WTC11 (cell line): ENCODE measurements around the gene SRSF2. TPM values are rescaled to one million over a fixed set of nuclear protein-coding genes. Genes with fewer than 3 reads are reported as not detected.
"Not testable (repeated sequence)": the region's sequence is repeated elsewhere in the genome, so short reads cannot be mapped to it uniquely, and the experiment has no call there.

Source experiments
- ATAC-seq: fragments of 200-7000 bp; cut with Tn5 transposase; 2 replicates; pipeline ENCODE4 v1.10.0; 2021; ENCODE audit warnings: mild to moderate bottlenecking, moderate library complexity
- CTCF ChIA-PET: fragments of 300-600 bp; sonication (Branson Sonifier 250); formaldehyde crosslinking; loops from one replicate; lab custom pipeline; 2021; ENCODE audit warnings: antibody characterized with exemption; lab: Charles Lee
- POLR2A ChIA-PET: fragments of 350-600 bp; sonication (Branson Sonifier 250); formaldehyde crosslinking; loops from one replicate; lab custom pipeline; 2021; ENCODE audit warnings: antibody characterized with exemption; lab: Charles Lee
- DNase-seq: peaks from one replicate; pipeline ENCODE4 v3.0.0; 2021; ENCODE audit warnings: low spot score
- H3K27ac Mint-ChIP-seq: 2 replicates; pipeline ENCODE4 v1.8.0; 2021; ENCODE audit warnings: mixed read lengths
- H3K27me3 Mint-ChIP-seq: 2 replicates; pipeline ENCODE4 v1.8.0; 2021; ENCODE audit warnings: low read depth, mild to moderate bottlenecking, moderate library complexity, mixed read lengths
- H3K36me3 Mint-ChIP-seq: 2 replicates; pipeline ENCODE4 v1.8.0; 2021; ENCODE audit warnings: mixed read lengths
- H3K4me1 Mint-ChIP-seq: 2 replicates; pipeline ENCODE4 v1.8.0; 2022; ENCODE audit warnings: mixed read lengths
- H3K4me3 Mint-ChIP-seq: 2 replicates; pipeline ENCODE4 v1.8.0; 2021; ENCODE audit warnings: mild to moderate bottlenecking, moderate library complexity, mixed read lengths
- H3K9me3 Mint-ChIP-seq: 2 replicates; pipeline ENCODE4 v1.8.0; 2021; ENCODE audit warnings: mixed read lengths
- GABPB1 ChIP-seq: sonication (generic); formaldehyde crosslinking; IDR thresholded peaks from 2 replicates; pipeline ENCODE4 v1.8.1; 2023; ENCODE audit warnings: mild to moderate bottlenecking, missing genetic modification reagents
- KAT7 ChIP-seq: sonication (generic); formaldehyde crosslinking; IDR thresholded peaks from 2 replicates; pipeline ENCODE4 v1.8.1; 2023; ENCODE audit warnings: missing genetic modification reagents, mild to moderate bottlenecking, borderline replicate concordance
- MXD4 ChIP-seq: fragments of 250-450 bp; sonication (Bioruptor Pico); IDR thresholded peaks from 2 replicates; pipeline ENCODE4 v1.8.0; 2021; ENCODE audit warnings: mild to moderate bottlenecking, moderate library complexity, borderline replicate concordance
- NFYB ChIP-seq: sonication (generic); formaldehyde crosslinking; conservative IDR thresholded peaks from 2 replicates; pipeline ENCODE4 v1.8.0; 2022; ENCODE audit warnings: low read depth, missing genetic modification reagents
- NR3C1 ChIP-seq: sonication (generic); formaldehyde crosslinking; conservative IDR thresholded peaks from 2 replicates; pipeline ENCODE4 v1.8.1; 2023; ENCODE audit warnings: low read depth, mild to moderate bottlenecking, missing genetic modification reagents
- total RNA-seq: library from RNA; stranded (reverse); gene quantifications from 3 replicates; pipeline ENCODE4 v1.2.3, GENCODE V29; 2021
- TF ChIP-seq, protein P1 (sequence below): sonication (generic); formaldehyde crosslinking; IDR thresholded peaks from 2 replicates; pipeline ENCODE4 v1.8.1; 2023; ENCODE audit warnings: mild to moderate bottlenecking, moderate library complexity, missing genetic modification reagents
- TF ChIP-seq, protein P2 (sequence below): fragments of 250-450 bp; sonication (Bioruptor Pico); IDR thresholded peaks from 2 replicates; pipeline ENCODE4 v1.9.0; 2021; ENCODE audit warnings: mild to moderate bottlenecking
- TF ChIP-seq, protein P3 (sequence below): sonication (generic); formaldehyde crosslinking; IDR thresholded peaks from 2 replicates; pipeline ENCODE4 v1.8.0; 2022; ENCODE audit warnings: mild to moderate bottlenecking, missing genetic modification reagents
- TF ChIP-seq, protein P4 (sequence below): sonication (generic); formaldehyde crosslinking; IDR thresholded peaks from 2 replicates; pipeline ENCODE4 v1.8.1; 2023; ENCODE audit warnings: mild to moderate bottlenecking, missing genetic modification reagents, borderline replicate concordance

The SRSF2 gene
- total RNA-seq, 1 experiment from 2014 or later = 355 TPM

DNA sequence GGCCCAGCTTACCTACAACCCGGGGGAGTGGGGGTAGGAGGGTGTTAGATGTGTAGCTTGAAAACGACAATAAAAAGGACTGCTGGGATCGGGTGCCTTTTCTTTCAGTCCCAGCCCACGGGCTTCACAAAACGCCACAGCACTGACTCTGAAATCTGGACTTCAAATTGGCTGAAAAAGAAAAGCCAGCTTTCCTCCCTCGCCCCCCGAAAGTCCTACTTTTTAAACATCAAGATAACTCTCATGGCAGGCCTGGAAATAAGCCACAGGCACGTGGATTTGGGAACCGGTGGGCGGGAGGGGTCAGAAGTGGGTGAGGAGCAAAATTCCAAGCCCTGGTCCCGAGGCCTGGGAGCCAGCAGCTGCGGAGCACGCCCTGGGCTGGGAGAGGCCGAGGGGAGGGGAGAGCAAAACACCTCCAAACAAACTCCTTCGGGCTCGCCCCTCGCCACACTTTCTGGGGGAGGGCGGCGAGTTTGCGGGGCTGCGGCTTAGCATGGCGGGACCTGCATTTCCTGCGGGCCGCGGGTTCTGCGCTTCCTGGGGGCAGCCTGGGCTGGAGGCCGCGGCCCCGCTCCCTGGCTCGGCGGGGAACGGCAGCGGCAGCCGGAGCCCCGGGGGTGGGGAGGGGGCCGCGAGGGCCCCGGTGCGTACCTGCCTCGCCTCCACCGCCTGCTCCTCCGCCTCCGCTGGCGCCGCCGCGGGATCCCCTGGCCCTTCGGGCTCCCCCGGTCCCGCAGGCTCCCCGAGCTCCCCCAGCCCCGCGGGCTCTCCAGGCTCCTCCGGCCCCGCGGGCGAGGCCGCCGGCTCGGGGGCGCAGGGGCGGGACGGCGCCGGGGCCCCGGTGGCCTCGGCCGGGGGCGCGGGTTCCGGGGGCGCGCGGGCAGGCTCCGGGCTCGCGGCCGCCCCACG lies 26.9 kb downstream of the SRSF2 start:
- not testable (repeated sequence) for DNase-seq, H3K27ac Mint-ChIP-seq, H3K36me3 Mint-ChIP-seq
- CTCF ChIA-PET = interaction anchor here (0.5 to 4.2 kb wide), 11 partner anchors 9 to 187 kb away, joined by 3 to 52 read pairs (median 4); no protein-coding TSS in a partner anchor
- TF ChIP-seq, protein P1, sequence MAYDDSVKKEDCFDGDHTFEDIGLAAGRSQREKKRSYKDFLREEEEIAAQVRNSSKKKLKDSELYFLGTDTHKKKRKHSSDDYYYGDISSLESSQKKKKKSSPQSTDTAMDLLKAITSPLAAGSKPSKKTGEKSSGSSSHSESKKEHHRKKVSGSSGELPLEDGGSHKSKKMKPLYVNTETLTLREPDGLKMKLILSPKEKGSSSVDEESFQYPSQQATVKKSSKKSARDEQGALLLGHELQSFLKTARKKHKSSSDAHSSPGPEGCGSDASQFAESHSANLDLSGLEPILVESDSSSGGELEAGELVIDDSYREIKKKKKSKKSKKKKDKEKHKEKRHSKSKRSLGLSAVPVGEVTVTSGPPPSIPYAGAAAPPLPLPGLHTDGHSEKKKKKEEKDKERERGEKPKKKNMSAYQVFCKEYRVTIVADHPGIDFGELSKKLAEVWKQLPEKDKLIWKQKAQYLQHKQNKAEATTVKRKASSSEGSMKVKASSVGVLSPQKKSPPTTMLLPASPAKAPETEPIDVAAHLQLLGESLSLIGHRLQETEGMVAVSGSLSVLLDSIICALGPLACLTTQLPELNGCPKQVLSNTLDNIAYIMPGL (CRISPR knock-in tag) = 0 out of 2 replicates have a peak, but pooled peaks have one; percentile 42
- 0 out of 2 replicates have a peak, but pooled peaks have one; percentile 33 for TF ChIP-seq GABPB1 (CRISPR knock-in tag)
- TF ChIP-seq, all 79 proteins: peak for 2; not testable (repeated sequence) for 77
- POLR2A ChIA-PET = interaction anchor here (0.6 kb wide), 1 partner anchor 1266 kb away, joined by 6 read pairs; no protein-coding TSS in a partner anchor
- H3K4me3 Mint-ChIP-seq = peak overlapping the region; percentile 74
- peaks cover 34% of the 10 kb centered on the region for H3K4me1 Mint-ChIP-seq
- H3K27me3 Mint-ChIP-seq = peaks cover 15% of the 10 kb centered on the region
- not testable (repeated sequence) for H3K9me3 Mint-ChIP-seq
- ATAC-seq = peak; percentile 7

DNA sequence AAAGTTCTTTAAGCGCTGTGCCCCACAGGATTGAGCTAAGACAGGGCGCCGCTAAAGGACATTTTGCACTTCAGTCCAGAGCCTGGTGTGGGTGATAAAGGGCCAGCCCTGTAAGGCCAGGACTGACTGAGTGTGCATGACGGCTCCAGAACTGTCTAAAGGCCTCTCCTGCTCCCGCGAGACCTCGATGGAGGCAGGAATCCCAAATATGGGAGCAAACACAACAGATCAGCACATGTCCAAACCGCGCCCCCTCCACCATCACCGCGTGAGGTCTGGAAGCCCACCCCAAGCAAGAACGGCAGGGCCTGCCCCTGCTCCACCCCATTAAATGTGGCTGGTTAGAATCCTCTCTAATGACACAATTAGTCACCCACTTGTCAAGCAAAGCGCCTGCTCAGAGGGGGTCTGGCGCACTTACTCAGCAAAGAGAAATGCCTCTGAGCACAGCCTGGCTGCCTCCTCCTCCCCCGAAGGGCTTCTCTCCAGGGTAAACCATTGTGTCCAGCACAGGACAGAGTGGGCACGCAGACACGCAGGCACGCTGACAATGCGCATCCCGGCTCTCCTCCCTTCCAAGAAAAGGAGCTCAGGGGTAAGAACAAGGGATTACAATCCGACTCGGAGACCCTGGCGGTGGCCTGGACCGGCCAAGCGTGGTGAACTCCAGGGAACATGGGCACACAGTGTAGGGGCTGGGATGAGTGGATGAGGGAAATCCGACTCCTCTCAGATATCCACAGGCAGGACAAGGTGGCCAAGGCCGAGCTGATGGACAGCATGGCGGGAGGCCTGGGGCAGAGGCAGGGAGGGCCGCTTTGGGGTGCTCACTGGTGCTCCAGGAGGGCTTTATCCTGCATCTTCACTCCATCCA lies 27.8 kb downstream of the SRSF2 start:
- Mint-ChIP-seq H3K9me3 (no peaks in the 10 kb centered on the region), H3K4me3 (peak overlapping the region; percentile 74), H3K36me3 (peaks cover 3% of the 10 kb centered on the region; the same call in 1 of the 2 replicates), H3K27me3 (peaks cover 15% of the 10 kb centered on the region), H3K4me1 (peaks cover 34% of the 10 kb centered on the region), H3K27ac (no peak overlapping the region)
- no peak for TF ChIP-seq MXD4
- TF ChIP-seq, protein P2, sequence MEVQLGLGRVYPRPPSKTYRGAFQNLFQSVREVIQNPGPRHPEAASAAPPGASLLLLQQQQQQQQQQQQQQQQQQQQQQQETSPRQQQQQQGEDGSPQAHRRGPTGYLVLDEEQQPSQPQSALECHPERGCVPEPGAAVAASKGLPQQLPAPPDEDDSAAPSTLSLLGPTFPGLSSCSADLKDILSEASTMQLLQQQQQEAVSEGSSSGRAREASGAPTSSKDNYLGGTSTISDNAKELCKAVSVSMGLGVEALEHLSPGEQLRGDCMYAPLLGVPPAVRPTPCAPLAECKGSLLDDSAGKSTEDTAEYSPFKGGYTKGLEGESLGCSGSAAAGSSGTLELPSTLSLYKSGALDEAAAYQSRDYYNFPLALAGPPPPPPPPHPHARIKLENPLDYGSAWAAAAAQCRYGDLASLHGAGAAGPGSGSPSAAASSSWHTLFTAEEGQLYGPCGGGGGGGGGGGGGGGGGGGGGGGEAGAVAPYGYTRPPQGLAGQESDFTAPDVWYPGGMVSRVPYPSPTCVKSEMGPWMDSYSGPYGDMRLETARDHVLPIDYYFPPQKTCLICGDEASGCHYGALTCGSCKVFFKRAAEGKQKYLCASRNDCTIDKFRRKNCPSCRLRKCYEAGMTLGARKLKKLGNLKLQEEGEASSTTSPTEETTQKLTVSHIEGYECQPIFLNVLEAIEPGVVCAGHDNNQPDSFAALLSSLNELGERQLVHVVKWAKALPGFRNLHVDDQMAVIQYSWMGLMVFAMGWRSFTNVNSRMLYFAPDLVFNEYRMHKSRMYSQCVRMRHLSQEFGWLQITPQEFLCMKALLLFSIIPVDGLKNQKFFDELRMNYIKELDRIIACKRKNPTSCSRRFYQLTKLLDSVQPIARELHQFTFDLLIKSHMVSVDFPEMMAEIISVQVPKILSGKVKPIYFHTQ (CRISPR knock-in tag) = no peak
- TF ChIP-seq NFYB (CRISPR knock-in tag) = no peak
- TF ChIP-seq GABPB1 (CRISPR knock-in tag) = no peak
- TF ChIP-seq, protein P3, sequence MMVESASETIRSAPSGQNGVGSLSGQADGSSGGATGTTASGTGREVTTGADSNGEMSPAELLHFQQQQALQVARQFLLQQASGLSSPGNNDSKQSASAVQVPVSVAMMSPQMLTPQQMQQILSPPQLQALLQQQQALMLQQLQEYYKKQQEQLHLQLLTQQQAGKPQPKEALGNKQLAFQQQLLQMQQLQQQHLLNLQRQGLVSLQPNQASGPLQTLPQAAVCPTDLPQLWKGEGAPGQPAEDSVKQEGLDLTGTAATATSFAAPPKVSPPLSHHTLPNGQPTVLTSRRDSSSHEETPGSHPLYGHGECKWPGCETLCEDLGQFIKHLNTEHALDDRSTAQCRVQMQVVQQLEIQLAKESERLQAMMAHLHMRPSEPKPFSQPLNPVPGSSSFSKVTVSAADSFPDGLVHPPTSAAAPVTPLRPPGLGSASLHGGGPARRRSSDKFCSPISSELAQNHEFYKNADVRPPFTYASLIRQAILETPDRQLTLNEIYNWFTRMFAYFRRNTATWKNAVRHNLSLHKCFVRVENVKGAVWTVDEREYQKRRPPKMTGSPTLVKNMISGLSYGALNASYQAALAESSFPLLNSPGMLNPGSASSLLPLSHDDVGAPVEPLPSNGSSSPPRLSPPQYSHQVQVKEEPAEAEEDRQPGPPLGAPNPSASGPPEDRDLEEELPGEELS (CRISPR knock-in tag) = no peak
- TF ChIP-seq, protein P4, sequence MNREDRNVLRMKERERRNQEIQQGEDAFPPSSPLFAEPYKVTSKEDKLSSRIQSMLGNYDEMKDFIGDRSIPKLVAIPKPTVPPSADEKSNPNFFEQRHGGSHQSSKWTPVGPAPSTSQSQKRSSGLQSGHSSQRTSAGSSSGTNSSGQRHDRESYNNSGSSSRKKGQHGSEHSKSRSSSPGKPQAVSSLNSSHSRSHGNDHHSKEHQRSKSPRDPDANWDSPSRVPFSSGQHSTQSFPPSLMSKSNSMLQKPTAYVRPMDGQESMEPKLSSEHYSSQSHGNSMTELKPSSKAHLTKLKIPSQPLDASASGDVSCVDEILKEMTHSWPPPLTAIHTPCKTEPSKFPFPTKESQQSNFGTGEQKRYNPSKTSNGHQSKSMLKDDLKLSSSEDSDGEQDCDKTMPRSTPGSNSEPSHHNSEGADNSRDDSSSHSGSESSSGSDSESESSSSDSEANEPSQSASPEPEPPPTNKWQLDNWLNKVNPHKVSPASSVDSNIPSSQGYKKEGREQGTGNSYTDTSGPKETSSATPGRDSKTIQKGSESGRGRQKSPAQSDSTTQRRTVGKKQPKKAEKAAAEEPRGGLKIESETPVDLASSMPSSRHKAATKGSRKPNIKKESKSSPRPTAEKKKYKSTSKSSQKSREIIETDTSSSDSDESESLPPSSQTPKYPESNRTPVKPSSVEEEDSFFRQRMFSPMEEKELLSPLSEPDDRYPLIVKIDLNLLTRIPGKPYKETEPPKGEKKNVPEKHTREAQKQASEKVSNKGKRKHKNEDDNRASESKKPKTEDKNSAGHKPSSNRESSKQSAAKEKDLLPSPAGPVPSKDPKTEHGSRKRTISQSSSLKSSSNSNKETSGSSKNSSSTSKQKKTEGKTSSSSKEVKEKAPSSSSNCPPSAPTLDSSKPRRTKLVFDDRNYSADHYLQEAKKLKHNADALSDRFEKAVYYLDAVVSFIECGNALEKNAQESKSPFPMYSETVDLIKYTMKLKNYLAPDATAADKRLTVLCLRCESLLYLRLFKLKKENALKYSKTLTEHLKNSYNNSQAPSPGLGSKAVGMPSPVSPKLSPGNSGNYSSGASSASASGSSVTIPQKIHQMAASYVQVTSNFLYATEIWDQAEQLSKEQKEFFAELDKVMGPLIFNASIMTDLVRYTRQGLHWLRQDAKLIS (CRISPR knock-in tag) = no peak
- no peak for TF ChIP-seq NR3C1 (CRISPR knock-in tag)
- no peak for TF ChIP-seq KAT7
- CTCF ChIA-PET = interaction anchor here (0.5 to 4.2 kb wide), 20 partner anchors 8 to 186 kb away, joined by 3 to 52 read pairs (median 5); partner anchors contain the start of genes JMJD6, METTL23 and PRCD
- DNase-seq (no peak), ATAC-seq (no peak)
- POLR2A ChIA-PET = interaction anchor here (0.6 kb wide), 2 partner anchors 95 to 1267 kb away, joined by 5 to 6 read pairs; no protein-coding TSS in a partner anchor
